ENCODE data around the gene ARMC8. TPM values are rescaled to one million over a fixed set of nuclear protein-coding genes. Genes with fewer than 3 reads are reported as not detected.

Gene ARMC8
- total and polyA plus RNA-seq, 2 of the 8 experiments (the other 6 are each of a cell fraction or from before 2014, with no cell fraction given), result 47.3 to 58.5 TPM

DNA sequence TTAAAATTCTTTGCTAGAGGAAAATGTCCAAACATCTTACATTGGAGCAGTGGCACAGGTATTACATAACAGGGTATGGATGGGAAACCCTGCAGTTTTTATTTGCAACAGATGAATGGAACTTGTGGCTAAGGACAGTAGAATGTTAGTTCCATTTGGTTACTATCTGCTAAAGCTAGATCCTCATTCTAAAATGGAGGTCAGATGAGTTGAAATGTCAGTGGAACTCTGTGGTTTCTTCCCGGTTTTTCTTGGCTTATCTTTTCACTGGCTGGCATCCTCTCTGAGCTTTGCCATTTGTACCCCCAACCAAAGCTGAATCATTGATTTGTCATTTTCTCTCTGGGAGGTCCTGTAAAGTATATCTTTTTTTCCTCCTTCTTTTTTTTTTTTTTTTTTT is 68.9 kb downstream of the ARMC8 start:
- H2AK5ac ChIP-seq (ENCODE audit: low read depth, low read length), result no peak overlapping the region
- H3K79me2 ChIP-seq (ENCODE audit: control insufficient read depth in 1 of 2, insufficient read depth in 2 of 2, low read length in 2 of 2), result no peaks in the 10 kb centered on the region
- H3K23ac ChIP-seq (ENCODE audit: insufficient read length), result no peak overlapping the region
- ChIA-PET CTCF (ENCODE audit: partially characterized antibody) (interaction anchor here (0.9 to 1.7 kb wide), 2 partner anchors 8 to 75 kb away, joined by 3 to 7 read pairs; no protein-coding TSS in a partner anchor), POLR2A (ENCODE audit: partially characterized antibody) (interaction anchor here (1.3 kb wide), 1 partner anchor 82 kb away, joined by 4 read pairs; no protein-coding TSS in a partner anchor)
- TF ChIP-seq KDM4A (IDR thresholded peaks at IDR 0.05; ENCODE audit: low read depth, low read length, severe bottlenecking) (no peak), SP1 (IDR thresholded peaks at IDR 0.05; ENCODE audit: low read depth, low read length) (no peak), EGR1 (IDR thresholded peaks at IDR 0.05; ENCODE audit: borderline replicate concordance, low read depth, low read length) (no peak), SRF (IDR thresholded peaks at IDR 0.05; ENCODE audit: low read depth, low read length) (no peak), HDAC6 (IDR thresholded peaks at IDR 0.05; ENCODE audit: low read depth, low read length) (no peak), HDAC2 (IDR thresholded peaks at IDR 0.05; ENCODE audit: borderline replicate concordance in 1 of 2, low read depth in 2 of 2, low read length in 2 of 2) (no peak)
- TF ChIP-seq, protein P1, sequence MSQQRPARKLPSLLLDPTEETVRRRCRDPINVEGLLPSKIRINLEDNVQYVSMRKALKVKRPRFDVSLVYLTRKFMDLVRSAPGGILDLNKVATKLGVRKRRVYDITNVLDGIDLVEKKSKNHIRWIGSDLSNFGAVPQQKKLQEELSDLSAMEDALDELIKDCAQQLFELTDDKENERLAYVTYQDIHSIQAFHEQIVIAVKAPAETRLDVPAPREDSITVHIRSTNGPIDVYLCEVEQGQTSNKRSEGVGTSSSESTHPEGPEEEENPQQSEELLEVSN (IDR thresholded peaks at IDR 0.05), result no peak
- TF ChIP-seq, protein P2, sequence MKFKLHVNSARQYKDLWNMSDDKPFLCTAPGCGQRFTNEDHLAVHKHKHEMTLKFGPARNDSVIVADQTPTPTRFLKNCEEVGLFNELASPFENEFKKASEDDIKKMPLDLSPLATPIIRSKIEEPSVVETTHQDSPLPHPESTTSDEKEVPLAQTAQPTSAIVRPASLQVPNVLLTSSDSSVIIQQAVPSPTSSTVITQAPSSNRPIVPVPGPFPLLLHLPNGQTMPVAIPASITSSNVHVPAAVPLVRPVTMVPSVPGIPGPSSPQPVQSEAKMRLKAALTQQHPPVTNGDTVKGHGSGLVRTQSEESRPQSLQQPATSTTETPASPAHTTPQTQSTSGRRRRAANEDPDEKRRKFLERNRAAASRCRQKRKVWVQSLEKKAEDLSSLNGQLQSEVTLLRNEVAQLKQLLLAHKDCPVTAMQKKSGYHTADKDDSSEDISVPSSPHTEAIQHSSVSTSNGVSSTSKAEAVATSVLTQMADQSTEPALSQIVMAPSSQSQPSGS (IDR thresholded peaks at IDR 0.05; ENCODE audit: low read length), result no peak
- no peaks in the 10 kb centered on the region for H3K9me3 ChIP-seq (ENCODE audit: insufficient read depth in 2 of 2, low read depth in 1 of 2, low read length in 1 of 2)
- no peaks in the 10 kb centered on the region for H3K79me1 ChIP-seq (ENCODE audit: low read depth, low read length)
- no peaks in the 10 kb centered on the region for H3K36me3 ChIP-seq (ENCODE audit: control insufficient read depth in 2 of 4, insufficient read depth in 4 of 4, low read length in 3 of 4)
- H2BK12ac ChIP-seq (ENCODE audit: low read depth, low read length), result no peak overlapping the region
- H3K4me2 ChIP-seq (ENCODE audit: insufficient read depth in 1 of 2, low read depth in 2 of 2, low read length in 2 of 2), result no peak overlapping the region
- DNase-seq (ENCODE audit: low read depth in 1 of 2, low spot score in 2 of 2), result no peak
- no peak overlapping the region for H3K18ac ChIP-seq (ENCODE audit: extremely low read depth, low read length)
- WGBS, 2 experiments (ENCODE audit: extremely low coverage in 1 of 2, insufficient coverage in 1 of 2, insufficient read length in 1 of 2, insufficient replicate concordance in 2 of 2, low coverage in 1 of 2, low lambda C conversion rate in 2 of 2, missing lambda C conversion rate in 1 of 2), result 92% methylated on average over 1 of the region's 1 CpG; no CpG with 5 or more reads in 1 of the 2 experiments
- H3K23me2 ChIP-seq (ENCODE audit: low read depth, low read length), result no peaks in the 10 kb centered on the region
- no peak overlapping the region for H2BK15ac ChIP-seq (ENCODE audit: low read length)
- no peak overlapping the region for H2BK5ac ChIP-seq (ENCODE audit: low read depth, low read length)
- no peak overlapping the region for H2AFZ ChIP-seq (ENCODE audit: low read length)
- H4K91ac ChIP-seq (replicated peaks; ENCODE audit: insufficient read length, low read length), result no peak overlapping the region
- H3K4me1 ChIP-seq (replicated peaks in 1 of 4; ENCODE audit: control insufficient read depth in 3 of 4, insufficient read depth in 4 of 4, low read length in 3 of 4), result no peaks in the 10 kb centered on the region
- H4K20me1 ChIP-seq (replicated peaks in 1 of 2; ENCODE audit: control insufficient read depth in 1 of 2, insufficient read depth in 2 of 2, low read length in 2 of 2), result no peaks in the 10 kb centered on the region
- H3K4ac ChIP-seq (replicated peaks; ENCODE audit: insufficient read length, low read depth, low read length), result no peak overlapping the region
- no peak overlapping the region for H2BK120ac ChIP-seq (replicated peaks; ENCODE audit: low read depth, low read length)
- no peak overlapping the region for H2BK20ac ChIP-seq (ENCODE audit: low read length)
- H3K14ac ChIP-seq (ENCODE audit: insufficient read length), result no peak overlapping the region
- H3K4me3 ChIP-seq (ENCODE audit: extremely low read depth in 1 of 4, insufficient read depth in 2 of 4, low read depth in 3 of 4, low read length in 4 of 4), result no peak overlapping the region
- H4K5ac ChIP-seq (ENCODE audit: insufficient read length, low read depth, low read length), result no peak overlapping the region
- H3K27me3 ChIP-seq (replicated peaks in 1 of 4; ENCODE audit: control insufficient read depth in 3 of 4, extremely low read depth in 1 of 4, insufficient read depth in 3 of 4, low read length in 3 of 4), result no peaks in the 10 kb centered on the region
- no peak overlapping the region for H3K9ac ChIP-seq (replicated peaks in 1 of 4; ENCODE audit: extremely low read depth in 1 of 4, low read depth in 3 of 4, low read length in 3 of 4)
- no peak for FAIRE-seq
- H3K27ac ChIP-seq (ENCODE audit: low read depth, low read length), result no peak overlapping the region
- H4K8ac ChIP-seq (ENCODE audit: extremely low read depth, insufficient read depth, low read length), result no peak overlapping the region
- no peak overlapping the region for H3K56ac ChIP-seq (replicated peaks; ENCODE audit: insufficient read length, low read depth, low read length)

Data from H1 (cell line).